GM18909 (cell line): ENCODE measurements around the gene PIGV.
"Not testable (repeated sequence)": the region's sequence is repeated elsewhere in the genome, so short reads cannot be mapped to it uniquely, and the experiment has no call there.

Experiments
- ATAC-seq: cut with Tn5 transposase; IDR thresholded peaks from one replicate; pipeline ENCODE4 v1.9.1; 2021; ENCODE audit warnings: mild to moderate bottlenecking; ENCODE audit not compliant: unreplicated experiment, poor library complexity

PIGV gene

GRCh38 chr1:26790551-26790953, 2.8 kb downstream of the PIGV start:
- ATAC-seq: no peak

GRCh38 chr1:26791148-26791547, 3.4 kb downstream of the PIGV start:
- ATAC-seq: no peak

DNA sequence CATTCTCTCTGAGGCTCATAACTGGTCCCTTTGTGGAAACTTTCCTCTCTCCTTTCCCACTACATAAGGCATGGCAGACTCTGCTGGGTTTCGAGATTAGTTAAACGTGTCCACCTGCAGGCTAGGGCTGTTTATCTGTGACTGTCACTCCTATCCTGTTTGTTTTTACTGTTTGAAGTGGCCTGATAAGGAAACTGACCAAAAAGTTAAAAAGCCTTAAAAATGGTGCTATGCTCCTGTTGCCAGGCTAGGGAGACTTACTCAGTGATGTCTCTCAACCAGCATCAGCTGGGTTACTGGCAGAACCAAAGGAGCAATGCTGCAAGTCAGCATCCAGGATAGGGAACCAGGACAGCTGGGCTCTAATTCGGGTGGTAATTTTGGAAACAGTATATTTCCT, 3.9 kb downstream of the PIGV start:
- no peak for ATAC-seq

DNA sequence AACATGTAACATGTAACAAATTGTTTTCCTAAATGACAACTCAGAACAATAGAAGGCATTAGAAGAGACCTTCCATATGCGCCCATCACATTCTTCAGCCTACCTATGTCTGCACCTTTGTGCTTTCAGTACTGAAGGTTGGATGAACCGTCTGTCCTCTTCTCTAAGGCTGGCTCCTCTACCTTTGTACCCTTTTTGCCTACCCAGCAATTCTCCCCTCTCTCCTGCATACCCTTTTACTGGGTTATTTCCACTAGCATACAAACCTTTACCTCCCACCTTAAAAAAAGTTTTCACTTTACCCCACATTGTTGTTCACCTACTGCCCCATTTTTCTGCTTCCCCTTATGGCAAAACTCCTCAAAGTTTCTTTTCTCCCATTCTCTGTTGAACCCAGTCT, 5.2 kb downstream of the PIGV start:
- no peak for ATAC-seq

DNA sequence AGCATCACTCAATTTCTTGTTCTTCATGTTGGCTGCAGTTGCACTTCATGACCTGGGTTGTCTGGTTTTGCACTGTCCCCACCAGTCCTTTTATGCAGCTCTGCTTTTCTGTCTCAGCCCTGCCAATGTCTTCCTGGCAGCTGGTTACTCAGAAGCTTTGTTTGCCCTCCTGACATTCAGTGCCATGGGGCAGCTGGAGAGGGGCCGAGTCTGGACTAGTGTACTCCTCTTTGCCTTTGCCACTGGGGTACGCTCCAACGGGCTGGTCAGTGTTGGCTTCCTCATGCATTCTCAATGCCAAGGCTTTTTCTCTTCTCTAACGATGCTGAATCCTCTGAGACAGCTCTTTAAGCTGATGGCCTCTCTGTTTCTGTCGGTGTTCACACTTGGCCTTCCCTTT, 6.6 kb downstream of the PIGV start:
- no peak for ATAC-seq

DNA sequence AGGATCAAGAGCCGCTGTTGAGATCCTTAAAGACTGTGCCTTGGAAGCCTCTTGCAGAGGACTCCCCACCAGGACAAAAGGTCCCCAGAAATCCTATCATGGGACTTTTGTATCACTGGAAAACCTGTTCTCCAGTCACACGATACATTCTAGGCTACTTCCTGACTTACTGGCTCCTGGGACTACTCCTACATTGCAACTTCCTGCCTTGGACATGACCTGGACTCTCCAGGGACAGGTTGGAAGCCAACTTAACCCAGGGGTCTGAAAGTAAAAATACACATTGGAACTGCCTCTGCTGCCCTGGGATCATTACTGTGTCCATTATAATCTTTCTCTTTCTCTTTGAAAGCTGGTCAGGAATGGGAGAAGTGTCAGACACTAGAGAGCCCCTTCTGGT, 9.9 kb downstream of the PIGV start:
- ATAC-seq: no peak

DNA sequence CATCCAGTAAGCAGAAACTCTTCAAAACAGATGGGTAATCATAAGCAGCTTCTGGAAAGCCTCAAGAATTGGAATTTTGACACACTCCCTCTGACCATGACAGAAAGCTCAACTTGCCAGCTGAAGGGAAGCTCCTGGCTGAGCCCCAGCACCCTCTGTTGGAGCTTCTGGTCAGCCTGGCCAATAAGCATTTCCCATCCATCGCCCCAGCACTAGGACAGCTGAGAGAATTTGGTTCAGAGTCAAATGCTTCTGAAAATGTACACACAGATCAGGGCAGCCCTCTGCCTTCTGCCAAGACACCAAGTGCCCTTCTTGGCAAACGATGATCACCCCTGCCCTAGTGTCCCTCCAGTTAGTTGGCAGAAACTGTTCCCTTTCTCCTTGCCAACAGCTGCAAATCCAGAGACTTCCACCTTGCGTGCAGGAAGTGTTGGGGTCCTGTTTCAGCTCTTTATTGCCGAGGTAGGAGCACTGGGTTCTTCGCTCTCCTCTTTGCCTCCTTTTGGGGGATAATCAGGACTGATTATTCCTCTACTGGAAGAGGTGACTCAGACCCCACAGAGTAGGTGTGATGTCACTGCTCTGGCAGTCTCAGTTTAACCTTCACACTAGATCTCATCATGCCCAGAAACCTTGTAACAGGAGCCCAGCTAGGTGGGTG, 11.9 kb downstream of the PIGV start:
- ATAC-seq: no peak

- not testable (repeated sequence) for ATAC-seq
These were observed 16.2 kb downstream of the PIGV start for GRCh38 chr1:26803932-26804331.

DNA sequence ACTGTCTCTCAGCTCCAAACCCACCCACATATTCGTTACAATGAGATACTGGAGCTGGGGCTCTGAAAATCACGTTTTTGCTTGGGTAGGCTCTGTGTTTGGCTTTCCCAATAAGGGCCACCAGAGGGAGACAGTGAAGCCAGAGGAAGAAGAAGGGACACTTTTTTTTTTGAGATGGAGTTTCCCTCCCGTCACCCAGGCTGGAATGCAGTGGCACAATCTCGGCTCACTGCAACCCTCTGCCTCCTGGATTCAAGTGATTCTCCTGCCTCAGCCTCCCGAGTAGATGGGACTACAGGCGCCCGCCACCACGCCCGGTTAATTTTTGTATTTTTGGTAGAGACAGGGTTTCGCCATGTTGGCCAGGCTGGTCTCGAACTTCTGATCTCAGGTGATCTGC, 22.4 kb downstream of the PIGV start:
- not testable (repeated sequence) for ATAC-seq

GRCh38 chr1:26811057-26811456, 23.3 kb downstream of the PIGV start:
- ATAC-seq: no peak

GRCh38 chr1:26811708-26812107, 24.0 kb downstream of the PIGV start:
- no peak for ATAC-seq

DNA sequence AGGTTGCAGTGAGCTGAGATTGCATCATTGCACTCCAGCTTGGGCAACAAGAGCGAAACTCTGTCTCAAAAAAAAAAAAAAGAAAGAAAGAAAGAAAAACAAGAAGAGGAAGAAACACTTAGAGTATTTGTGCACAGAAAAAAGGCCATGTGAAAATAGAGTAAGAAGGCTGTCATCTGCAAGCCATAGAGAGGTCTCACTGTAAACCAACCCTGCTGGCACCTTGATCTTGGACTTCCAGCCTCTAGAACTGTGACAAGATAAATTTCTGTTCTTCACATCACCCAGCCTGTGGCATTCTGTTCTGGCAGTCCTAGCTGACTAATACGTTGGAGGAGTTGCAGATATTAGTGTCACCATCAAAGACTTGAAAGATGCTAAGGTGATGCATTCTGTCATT, 26.6 kb downstream of the PIGV start:
- ATAC-seq: no peak

DNA sequence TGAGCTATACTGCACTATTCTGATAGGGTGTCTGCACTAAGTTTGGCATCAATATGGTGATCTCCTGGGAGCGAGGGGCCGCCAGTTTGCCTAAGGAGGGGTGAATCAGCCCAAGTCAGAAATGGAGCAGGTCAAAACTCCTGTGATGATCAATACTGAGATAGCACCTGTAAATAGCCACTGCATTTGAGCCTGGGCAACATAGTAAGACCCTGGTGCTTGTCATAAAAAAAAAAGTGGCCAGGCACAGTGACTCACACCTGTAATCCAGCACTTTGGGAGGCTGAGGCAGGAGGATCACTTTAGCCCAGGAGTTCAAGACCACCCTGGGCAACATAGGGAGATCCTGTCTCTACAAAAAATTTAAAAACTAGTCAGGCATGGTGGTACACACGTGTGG, 27.1 kb downstream of the PIGV start:
- no peak for ATAC-seq

DNA sequence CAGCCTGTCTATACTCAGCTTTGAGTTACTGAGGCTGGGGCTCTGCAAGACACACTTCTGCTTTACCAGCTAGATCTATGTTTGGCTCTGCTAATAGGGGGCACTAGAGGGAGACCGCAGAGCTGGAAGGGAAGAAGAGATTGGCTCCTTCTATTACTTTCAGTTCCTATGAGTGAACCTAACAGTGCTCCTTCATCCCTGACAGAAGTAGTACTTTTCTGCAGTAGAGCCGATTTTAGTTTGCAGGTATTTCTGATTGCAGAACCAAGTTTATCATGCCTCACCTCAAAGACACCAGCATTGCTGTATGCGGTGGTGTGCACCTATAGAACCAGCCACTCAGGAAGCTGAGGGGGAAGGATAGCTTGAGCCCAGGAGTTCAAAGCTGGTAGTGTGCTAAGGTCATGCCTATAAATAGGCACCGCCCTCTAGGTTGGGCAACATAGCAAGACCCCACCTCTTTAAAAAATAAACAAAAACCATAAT, 33.1 kb downstream of the PIGV start:
- ATAC-seq: peak; percentile 78

DNA sequence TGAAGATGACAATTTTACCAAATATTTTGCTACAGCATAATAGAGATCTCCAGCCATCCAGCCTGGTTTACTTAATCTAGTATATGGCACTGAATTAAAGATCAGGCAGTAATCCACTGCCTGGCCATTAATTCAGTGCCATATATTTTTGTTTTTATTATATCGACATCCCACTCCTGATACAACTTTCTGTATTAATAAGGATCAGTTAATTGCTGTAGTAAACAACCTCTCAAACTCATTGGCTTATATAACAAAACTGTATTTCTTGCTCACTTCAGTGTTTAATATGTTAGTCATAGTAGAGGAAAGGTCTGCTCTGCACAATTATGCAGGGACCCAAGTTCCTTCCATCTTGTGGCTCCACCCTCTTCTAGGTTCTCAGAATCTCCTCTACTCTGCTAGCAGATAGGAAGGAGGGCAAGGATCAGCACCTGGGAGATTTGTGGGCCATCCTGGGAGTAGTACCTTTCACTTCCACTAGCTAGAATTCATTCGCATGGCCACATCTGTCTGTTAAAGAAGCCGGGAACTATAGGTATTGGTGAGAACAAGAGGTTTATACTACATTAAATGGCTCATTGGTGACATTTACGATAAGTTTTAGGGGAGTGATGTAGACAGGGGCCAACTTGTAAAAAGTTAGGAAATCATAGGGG, 35.1 kb downstream of the PIGV start:
- ATAC-seq: no peak

GRCh38 chr1:26824731-26825130, 37.0 kb downstream of the PIGV start:
- ATAC-seq: no peak

DNA sequence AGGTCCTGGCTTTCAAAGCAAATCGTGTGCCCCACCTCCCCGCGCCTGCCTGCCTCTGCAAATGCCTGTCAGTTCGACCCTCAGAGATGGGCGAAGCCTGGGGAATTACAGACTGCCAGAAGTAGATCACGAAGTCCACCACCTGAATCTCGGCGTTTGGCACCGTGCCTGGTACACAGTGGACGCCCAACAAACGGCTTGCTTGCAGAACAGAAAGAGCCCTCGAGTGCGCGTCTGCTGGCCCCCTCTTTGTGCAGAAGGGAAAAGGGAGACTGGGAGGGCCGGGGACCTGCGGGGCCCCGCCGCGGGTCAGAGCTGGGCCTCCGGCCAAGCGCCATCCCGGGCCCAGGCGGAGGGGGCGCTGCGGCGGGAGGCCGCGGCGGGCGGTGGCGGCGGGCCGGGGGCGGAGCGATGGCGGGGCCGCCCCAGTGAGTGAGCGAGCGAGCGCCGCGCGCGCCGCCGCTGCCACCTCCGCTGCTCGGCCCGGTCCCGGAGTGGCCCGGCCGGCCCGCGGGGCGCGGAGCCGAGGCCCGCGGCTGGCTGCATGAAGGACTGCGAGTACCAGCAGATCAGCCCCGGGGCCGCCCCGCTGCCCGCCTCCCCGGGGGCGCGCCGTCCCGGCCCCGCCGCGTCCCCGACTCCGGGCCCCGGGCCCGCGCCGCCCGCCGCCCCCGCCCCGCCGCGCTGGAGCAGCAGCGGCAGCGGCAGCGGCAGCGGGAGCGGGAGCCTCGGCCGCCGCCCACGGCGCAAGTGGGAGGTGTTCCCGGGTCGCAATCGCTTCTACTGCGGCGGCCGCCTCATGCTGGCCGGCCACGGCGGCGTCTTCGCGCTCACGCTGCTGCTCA, 38.7 kb downstream of the PIGV start, which contains the start of gene ZDHHC18:
ZDHHC18 (plus strand) TSS at position 428 of the 845 bp plus-strand sequence; CDS start at position 545, 117 bp downstream.
- ATAC-seq: peak; percentile 75

GRCh38 chr1:26827106-26827604, 39.4 kb downstream of the PIGV start:
- ATAC-seq: no peak

GRCh38 chr1:26827663-26828062, 39.9 kb downstream of the PIGV start:
- no peak for ATAC-seq

- ATAC-seq: no peak
These were observed 40.8 kb downstream of the PIGV start for GRCh38 chr1:26828411-26828991.
